Right hindlimb (tissue), 1 donor: ENCODE measurements around the gene SIN3B.
A peak's percentile ranks its signal among the peaks of the same experiment; 100 is the strongest.

Experiments used
- DNase-seq: peaks from one replicate; pipeline ENCODE4 v3.0.0-alpha.2; 2018

SIN3B gene

DNA sequence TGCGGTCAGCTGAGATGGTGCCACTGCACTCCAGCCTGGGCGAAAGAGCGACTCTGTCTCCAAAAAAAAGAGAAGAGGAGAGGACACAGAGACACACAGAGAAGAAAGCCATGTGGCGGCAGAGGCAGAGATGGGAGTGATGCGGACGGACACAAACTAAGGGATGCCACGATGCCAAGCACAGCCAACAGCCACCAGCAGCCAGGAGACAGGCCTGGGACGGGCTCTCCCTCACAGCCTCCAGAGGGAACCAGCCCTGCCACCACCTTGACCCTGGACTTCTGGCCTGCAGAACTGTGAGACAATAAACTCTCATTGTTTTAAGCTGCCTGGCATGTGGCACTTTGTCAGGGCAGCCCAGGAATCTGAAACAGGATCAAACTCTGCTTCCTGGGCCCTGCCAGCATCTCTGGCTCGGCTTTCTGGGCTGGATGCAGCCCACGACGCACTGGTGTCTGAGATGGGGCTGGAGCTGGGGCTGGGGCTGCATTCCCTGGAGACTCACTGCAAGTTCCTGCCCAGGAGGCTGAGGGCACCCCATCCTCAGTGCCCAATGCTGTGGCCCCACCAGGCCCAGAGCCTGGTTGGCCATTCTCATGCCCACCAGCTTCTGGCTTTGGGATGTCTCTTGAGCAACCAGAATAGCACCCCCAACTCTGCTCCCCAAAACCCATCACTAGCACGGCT, 62.6 kb downstream of the SIN3B start:
- DNase-seq = no peak

DNA sequence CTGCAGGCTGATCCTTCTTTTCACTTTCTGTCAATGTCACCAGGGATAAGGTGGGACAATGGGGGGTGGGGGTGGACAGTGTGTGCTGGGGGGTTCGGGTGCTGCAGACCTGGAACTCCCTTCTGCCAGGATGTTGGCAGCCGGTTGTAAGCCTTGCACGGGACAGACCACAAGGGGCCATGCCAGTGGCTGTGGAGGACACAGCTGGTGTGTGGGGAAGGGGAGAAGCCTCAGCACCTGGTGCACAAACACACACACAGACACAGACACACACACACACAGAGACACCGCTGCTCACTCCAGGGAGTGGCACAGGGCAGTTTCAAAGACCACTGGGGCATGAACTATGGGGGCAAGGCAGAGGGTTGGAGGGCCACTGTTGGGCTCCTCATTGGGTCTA, 63.2 kb downstream of the SIN3B start:
- no peak for DNase-seq

DNA sequence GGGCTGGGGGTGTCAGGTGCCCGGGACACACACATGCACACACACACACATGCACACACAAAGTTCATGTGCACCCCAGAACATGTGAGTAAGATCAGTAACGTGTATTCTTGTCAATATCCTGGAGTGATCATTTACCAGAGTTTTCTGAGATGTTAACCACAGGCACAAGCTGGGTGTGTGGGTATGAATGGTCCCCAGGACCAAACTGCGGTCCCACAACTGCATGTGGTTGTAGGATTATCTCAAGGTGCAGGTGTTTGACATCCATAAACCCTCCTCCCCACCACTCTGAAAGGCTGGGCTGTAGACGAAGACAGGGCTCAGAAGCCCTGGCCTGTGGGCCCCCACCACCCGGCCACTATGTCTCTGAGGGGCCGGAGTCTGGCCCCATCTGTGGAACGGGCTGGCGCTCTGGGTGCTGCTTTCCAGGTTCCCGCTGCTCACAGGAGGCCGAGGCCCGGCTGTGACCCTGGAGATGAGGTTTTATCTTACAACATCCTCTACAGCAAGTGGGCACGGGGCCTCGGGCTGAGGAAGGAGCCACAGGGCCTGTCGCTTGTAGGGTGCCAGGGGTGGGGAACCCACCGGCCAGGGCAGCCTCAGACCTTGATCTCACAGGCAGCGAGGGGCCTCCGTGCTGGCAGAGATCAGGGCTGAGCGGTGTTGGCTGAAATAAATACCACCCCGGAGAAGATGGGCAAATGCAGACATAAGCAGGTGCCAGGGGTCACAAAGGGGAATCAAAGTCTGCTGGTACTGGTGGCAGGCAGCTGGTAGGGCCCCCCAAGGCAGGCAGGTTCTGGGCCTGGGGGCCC, 63.9 kb downstream of the SIN3B start:
- no peak for DNase-seq

DNA sequence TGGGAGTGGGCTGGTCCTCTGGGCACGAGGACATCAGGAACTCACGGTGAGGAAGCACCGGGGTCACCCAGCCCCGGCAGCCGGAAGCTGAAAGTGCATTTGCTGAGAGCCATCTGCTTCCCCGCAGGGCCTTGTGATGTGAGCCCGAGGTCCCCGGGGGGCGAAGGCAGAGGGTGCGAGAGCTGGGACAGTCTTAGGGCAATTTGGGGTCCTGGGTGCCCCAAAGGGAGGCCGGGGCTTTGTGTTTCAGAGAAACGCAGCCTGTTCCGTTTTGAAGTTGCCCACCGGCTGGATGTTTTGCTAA, 64.4 kb downstream of the SIN3B start:
- DNase-seq = no peak

DNA sequence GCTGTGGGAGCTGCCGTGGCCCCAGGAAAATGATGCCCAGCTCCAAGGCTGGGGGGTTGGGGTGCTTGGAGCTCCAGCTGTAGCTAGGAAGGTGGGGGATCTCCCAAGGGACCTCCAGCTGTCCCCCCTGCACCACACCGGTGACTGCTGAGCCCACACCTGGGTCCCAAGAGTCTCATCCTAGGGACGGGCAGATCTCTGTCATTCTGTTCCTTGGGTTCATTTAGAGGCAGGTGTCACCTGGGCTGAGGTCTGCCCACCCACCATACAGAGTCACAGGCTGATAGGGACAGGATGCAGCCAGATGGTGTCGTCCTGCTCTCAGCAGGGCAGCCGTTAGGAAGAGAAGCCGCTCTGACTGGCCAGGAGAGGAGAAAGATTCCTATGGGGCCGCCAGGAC, 64.9 kb downstream of the SIN3B start:
- DNase-seq = no peak

DNA sequence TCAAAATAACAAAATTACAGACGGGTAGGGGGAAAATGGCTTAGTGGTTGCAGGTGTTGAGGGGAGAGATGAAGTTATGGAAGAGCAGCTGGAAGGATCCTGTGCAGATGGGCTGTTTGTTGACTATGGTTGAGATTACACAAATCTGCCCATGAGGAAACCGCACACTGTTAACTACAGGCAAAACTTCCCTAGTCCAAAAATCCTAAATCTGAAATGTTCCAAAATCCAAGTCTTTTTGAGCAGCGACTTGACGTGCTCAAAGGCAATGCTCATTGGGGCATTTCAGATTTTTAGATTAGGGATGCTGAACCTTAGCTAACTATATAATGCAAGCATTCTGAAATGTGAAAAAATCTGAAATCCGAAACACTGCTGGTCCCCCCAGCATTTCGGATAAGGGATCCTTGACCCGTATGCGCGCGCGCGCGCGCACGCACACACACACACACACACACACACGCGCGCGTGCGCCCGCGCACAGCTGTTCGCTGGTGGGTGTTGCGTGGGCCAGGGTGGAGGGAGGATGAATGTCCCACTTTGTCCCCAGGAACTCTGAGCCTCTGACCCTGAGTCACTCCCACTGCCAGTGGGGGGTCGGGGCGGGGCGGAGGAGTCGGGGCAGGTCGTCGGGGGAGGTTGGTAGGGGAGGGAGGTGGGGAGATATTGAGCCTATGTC, 66.4 kb downstream of the SIN3B start:
- peak; percentile 50 for DNase-seq

DNA sequence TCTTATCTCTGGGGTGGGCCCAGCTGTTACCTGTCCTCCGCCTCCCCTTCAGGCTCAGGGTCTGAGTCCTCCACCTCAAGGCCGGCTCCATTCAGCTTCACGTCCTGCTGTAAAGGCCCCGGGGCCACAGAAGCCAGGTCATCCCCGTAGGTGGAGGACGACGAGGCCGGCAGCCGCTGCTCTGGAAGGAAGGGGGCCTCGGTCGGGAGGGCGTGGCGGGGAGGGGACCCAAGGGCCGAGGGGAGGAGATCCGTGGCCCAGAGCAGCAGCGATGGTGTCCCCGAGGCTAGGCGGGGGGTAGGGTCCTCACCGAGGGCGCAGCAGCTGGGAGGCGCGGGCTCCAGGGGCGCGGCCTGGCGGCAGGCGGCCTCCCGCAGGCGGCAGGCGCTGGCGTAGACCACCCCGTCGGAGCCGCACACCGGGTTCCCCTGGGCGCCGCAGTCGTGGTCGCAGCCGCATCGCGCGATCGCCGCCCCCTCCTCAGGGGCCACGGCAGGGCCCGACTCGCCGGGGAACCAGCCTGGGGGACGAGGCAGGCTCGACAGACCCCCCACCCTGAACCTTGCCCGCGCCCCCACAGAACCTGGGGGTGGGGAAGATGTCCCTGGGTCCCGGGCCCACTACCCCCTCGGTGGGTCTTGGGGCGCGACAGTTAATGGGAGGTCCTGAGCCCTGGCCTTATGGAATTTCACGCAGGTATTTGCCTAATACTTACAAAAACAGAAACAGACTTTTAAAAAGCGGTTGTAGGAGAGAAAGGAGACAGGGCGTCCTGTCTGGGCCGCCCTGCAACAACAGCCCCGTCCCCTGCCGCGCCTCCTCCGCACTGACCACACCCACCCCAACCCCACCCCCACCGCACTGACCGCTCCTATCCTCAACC, 67.2 kb downstream of the SIN3B start:
- peak; percentile 42 for DNase-seq

DNA sequence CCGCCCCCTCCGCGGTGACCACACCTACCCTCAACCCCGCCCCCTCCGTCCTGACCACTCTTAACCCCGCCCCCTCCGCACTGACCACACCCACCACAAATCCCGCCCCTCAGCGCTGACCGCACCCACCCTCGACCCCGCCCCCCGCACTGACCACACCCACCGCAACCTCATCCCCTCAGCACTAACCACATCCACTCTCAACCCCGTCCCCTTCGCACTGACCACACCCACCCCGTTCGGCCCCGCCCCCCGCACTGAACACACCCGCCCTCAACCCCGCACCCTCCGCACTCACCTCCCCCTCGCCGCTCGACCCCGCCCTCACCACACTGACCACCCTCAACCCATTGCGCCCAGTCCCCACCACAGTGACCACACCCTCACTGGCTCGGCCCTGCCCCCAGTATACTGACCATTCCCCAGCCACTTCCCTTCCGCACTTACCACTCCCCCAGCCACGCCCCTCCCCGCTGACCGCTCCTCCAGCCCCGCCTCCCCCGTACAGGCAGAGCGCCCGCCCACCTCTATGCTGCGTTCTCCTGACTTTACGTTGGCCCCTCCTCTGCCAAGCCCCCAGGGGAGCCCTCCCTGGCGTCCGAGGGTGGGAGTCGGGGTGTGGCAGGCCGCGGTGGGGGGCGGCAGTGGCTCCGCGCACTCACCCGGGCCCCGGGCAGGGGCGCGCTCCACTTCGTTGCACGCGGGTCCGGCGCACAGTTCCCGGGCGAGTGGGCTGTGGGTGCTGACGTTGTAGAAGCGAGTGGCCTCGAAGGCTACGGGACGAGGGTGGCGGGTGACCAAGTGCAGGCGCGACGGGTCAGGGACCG, 68.0 kb downstream of the SIN3B start:
- DNase-seq = peak; percentile 92

DNA sequence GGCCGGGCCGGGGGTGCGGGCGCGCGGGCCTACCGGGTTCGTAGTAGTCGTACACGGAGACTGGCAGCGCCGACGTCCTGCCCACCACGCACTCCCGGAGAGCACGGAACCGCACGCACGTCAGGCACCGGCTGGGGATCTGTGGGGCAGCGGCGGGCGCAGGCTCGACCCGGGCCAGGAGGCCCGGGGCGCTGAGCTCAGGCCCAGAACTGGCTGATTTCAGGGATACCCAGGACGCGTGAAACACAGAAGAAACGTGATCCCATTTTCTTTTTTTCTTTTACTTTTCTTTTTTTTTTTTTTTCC, 68.6 kb downstream of the SIN3B start:
- no peak for DNase-seq

DNA sequence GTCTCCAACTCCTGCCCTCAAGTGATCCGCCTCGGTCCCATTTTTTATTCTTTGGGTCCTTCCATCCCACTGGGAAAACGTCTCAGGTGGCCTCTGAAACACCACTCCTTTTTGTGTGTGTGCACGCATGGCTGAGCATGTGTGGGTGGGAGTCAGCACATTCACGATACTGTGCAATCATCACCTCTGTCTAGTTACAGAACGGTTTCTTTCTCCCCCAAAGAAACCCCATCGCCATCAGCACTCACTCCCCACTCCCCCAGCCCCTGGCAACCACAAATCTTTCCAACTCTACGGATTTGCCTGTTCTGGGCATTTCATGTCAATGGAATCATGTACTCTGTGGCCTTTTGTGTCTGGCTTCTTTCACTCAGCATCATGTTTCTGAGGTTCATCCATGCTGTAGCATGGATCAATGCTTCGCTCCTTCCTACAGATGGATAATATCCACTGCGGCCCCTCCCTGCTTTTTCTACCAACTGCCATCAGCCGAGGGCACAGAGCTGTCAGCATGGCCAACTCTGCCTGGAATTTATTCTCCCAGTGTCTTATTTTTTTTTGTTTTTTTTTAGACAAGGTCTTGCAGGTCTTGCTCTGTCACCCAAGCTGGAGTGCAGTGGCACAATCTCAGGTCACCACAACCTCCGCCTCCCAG, 69.3 kb downstream of the SIN3B start:
- DNase-seq = no peak

DNA sequence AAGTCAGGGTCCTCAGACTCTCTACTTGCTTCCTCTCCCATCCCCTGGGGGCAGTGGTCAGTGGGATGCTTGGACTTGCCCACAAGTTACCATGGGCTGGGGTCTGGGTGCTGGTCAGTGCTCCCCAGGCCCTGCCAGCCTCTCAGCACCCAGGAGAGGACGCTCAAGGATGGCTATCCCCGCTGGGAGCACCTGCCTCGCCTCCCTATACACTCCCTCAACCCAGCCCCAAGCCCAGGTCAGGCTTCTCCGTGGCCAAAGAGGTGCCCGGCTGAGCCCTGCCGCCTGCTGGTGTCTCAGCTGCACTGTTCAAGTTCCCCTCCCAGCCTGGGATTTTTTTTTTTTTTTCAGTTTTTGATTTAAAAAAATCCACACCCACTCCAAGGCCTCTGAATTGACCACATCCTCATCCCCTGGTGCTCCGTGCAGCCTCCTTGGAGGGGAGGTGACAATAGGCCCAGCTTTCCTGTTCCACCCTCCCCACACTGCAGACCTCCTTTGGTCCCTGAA, 70.4 kb downstream of the SIN3B start:
- DNase-seq = no peak

DNA sequence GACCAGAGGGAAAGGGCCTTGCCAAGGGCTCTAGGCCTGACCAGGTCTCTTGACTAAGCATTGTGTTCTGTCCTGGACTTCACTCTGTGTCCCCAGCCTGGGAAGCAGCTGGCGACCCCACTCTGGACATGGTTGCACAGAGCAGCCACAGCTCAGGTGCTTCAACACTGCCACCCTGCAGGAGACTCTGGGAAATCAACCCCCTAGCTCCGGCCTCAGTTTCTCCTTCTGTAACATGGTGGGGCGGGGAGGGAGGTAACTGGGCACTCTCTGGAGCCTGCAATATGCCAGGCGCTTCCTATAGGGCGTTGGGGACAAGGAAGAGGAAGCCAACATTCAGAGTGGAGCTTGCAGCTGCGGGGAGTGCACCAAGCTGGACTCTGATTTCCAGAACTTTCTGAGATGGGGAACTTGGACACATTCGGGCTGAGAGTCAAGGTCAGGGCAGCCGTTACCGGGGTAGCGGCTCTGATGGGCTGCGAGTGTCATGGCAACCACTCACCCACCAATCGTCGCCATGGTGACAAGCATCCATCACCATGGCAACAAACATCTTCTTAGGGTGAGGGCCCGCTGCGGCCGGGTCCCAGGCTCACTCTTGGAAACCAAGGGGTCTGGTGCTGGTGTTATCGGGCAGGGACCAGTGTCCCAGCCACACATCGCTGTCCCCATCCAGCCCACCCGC, 72.4 kb downstream of the SIN3B start:
- no peak for DNase-seq

DNA sequence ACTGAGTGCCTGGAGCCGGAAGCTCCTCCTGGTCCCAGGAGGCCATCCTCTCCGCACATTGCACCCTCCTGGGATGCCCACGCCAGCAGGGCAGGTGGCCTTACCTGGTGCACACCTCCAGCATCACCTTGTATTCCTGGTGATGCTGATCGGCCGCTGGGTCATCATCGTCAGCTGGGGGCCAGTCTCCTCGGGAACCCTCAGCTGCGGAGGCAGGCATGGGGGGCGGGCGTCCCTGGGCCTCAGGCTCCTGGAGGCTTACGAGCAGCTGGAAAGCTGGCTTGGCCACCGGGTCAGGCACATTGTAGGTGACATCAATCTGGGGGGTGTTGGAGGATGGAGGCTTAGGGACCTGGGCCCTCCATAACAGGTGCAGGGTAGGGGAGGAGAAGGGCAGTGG, 73.3 kb downstream of the SIN3B start:
- DNase-seq = no peak

DNA sequence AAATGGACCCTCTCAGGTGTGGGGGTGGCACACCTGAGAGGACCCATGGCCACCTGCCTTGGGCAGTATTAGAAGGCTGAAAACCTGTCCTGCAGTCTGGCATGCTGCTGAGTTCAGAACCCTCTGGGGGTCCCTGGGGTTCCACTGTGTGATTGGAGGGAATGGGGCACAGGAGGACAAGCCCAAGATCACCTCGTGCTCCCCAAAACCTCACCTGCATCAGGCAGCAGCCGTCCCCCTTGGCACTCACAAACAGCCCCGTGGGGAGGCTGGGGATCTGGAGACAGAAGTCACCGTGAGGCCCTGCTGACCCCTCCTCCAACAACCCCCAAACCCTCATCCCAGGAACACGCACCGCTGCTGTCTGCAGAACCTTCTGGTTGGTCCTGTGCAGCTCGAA, 74.1 kb downstream of the SIN3B start:
- no peak for DNase-seq

DNA sequence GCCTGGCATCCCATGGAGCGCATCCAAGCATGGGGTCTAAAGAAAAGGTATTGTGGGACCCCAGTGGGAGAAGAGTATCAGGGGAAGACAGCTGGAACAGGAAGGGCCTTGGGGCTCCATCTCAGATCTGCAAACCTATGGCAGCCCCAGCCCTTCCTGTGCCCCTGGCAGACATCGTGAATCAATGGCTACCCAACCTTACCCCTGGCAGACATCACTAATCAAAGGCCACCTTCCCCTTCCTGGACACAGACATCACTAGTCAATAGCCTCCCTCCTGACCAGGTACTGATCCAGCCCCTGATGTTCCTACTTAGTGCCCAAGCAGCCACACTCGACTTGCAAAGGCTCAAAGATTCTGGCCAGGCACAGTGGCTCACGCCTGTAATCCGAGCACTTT, 75.4 kb downstream of the SIN3B start:
- no peak for DNase-seq

DNA sequence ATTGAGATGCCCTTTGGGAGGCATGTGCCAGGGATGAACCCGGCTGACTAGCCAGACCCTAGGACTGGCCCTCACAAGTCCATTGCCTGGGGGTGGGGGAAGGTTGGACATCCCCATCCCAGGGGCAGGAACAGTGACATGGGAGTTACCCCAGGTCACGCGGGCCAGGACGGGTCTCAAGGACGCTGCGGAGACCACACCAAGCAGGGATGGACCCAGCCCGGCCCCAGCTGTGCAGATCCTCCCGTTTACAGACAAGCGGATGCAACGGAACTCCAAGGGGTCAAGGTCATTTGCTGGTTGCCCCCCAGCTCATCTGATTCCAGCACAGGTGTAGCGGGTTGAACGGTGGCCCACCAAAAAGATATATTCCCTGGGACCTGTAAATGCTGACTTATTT, 79.6 kb downstream of the SIN3B start:
- DNase-seq = no peak

DNA sequence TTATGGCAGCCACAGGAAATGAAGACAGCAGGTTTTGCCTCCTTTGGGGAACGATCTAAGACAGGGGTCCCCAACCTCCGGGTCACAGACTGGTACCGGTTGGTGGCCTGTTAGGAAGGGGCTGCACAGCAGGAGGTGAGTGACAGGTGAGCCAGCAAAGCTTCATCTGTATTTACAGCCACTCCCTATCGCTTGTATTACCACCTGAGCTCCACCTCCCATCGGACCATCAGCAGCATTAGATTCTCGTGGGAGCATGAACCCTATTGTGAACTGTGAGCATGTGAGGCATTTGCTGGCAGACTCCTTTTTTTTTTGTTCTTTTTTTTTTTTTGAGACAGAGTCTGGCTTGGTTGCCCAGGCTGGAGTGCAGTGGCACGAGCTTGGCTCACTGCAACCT, 81.8 kb downstream of the SIN3B start:
- DNase-seq = no peak

DNA sequence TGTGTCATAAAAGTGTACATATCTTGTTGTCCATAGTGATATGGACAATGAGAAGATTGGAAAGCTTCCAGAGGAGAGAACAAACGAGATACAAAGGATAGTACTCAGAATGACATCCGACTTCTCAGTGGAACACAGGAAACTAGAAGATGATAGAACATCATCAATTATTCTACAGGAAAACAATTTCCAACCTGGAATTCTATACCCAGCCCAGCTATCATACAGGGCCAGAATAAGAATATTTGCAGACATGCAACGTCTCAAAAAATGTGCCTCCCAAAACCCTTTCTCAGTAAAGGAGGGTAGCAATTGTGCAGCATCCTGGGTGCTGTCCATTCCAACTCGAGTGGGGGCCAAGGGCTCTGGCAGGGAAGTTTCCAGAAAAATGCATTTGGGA, 83.6 kb downstream of the SIN3B start:
- DNase-seq = no peak

DNA sequence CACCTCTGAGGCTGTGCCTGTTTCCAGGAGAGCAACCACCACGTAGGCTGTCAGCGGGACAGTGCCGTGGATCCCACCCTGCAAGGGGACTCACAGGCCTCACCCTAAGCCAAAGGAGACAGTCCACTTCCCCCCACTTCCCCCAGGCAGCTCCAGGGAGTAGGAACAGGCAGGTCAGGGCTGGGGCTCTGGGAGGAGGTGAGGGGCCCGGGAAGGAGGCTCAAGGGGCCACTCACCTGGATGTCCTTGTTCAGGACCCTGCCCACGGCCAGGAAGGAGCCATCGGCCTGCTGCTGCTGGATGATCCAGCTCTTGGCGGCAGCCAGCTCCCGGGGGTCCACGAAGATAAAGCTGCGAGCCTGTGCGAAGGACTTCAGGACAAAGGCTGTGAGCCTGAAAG, 85.2 kb downstream of the SIN3B start:
- DNase-seq = no peak

DNA sequence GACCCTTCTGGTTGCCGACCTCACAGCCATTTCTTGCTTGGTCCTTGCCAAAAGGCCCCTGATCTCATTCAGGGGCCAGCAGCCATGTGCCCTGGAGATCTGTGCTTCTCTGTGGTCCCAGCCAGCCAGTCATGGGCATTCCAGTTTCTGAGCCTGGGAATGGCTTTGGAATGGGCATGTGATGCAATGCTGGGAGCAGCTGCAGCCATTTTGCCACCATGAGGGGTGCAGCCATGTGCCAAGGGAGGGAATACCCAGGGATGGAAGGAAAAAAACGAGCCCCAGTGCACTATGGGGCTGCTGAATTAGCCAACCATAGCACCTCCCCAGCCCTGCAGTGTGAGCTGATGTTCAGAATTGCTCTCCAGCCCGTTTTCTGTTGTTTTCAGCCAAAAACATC, 85.9 kb downstream of the SIN3B start:
- no peak for DNase-seq

DNA sequence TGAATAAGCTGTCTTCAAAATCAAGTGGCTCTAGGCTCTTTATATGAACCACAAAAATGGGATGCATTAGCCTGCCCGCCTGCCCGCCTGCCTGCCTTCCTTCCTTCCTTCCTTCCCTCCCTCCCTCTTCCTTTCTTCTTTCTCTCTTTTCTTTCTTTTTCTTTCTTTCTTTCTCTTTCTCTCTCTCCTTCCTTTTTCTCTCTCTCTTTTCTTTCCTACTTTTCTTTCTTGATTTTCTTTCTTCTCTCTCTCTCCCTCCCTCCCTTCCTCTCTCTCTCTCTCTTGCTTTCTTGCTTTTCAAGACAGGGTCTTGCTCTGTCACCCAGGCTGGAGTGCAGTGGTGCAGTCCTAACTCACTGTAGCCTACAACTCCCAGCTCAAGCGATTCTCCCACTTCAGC, 86.5 kb downstream of the SIN3B start:
- DNase-seq = no peak
